Thyroid gland (tissue), 4 donors: ENCODE data around the gene ATG9A. TPM values are rescaled to one million over a fixed set of nuclear protein-coding genes. Genes with fewer than 3 reads are reported as not detected.
A peak's percentile ranks its signal among the peaks of the same experiment; 100 is the strongest.

Source experiments
- DNase-seq, 2 donors: peaks; one replicate each; pipeline ENCODE4 v3.0.0-alpha.2; 2019
- H3K27ac ChIP-seq, 3 donors: fragments of 200-600 bp; sonication (generic); 1 replicate in 2 of 3; 2 replicates in 1 of 3; pipeline ENCODE4 v1.5.1; 2016 to 2019; ENCODE audit warnings: mild to moderate bottlenecking in 1 of 3, moderate library complexity in 1 of 3
- H3K27me3 ChIP-seq: fragments of 200-600 bp; sonication (generic); one replicate; pipeline ENCODE4 v1.5.1; 2019
- H3K36me3 ChIP-seq, 2 donors: fragments of 200-600 bp; sonication (generic); one replicate each; pipeline ENCODE4 v1.5.1; 2016 to 2019
- H3K4me1 ChIP-seq, 2 donors: fragments of 200-600 bp; sonication (generic); one replicate each; pipeline ENCODE4 v1.5.1; 2017 to 2019
- H3K4me3 ChIP-seq, 3 donors: fragments of 200-600 bp; sonication (generic); replicated peaks in 1 of 3; 1 replicate in 2 of 3; 2 replicates in 1 of 3; pipeline ENCODE4 v1.5.1; 2016; ENCODE audit warnings: mild to moderate bottlenecking in 1 of 3
- H3K9me3 ChIP-seq: fragments of 200-600 bp; sonication (generic); one replicate; pipeline ENCODE4 v1.5.1; 2017
- POLR2A ChIP-seq, 2 donors: fragments of 450-650 bp; IDR thresholded peaks; one replicate each; pipeline ENCODE4 v1.6.1; 2017; ENCODE audit warnings: antibody characterized with exemption in 2 of 2, mild to moderate bottlenecking in 2 of 2, moderate library complexity in 1 of 2
- WGBS, 2 donors: methylation state at CpG; one replicate each; pipeline ENCODE4 v1.1.5; 2017; 5-methylcytosine and 5-hydroxymethylcytosine counted together
- intact Hi-C: fragments of 100-400 bp; cut with DNase I; formaldehyde crosslinking; loops from one replicate; pipeline ENCODE4 v1.15.1; 2023
- total RNA-seq, 4 donors: library from RNA; depleted of rRNA; stranded (reverse); fragments of >200 nt; gene quantifications; one replicate each; pipeline ENCODE4 v1.2.3, GENCODE V29; 2016
- TF ChIP-seq, protein P1 (sequence below), 6 experiments: fragments of 200-600 bp in 3 of 6; fragments of 450-650 bp in 3 of 6; sonication (generic) in 3 of 6; IDR thresholded peaks; one replicate each; pipeline ENCODE4 v1.5.1; 2016 to 2019; ENCODE audit warnings: antibody characterized with exemption in 6 of 6, mild to moderate bottlenecking in 2 of 6, inconsistent platforms in 1 of 6, moderate library complexity in 1 of 6

The ATG9A gene
- total RNA-seq, 4 donors from 2014 or later = 48.8 to 59.3 (median 54.6) TPM

GRCh38 chr2:219273937-219274336, 44.5 kb upstream of the ATG9A start:
- Histone ChIP-seq H3K4me3 (no peak overlapping the region), H3K36me3 (no peaks in the 10 kb centered on the region), H3K27me3 (no peaks in the 10 kb centered on the region), H3K27ac (peak overlapping the region in 1 of 3 donors; percentile 26), H3K9me3 (no peaks in the 10 kb centered on the region), H3K4me1 (peaks cover 12 to 35% of the 10 kb centered on the region in 2 donors)
- WGBS, 2 donors = 62 to 88% methylated on average over 3 of the region's 3 CpGs
- no peak for DNase-seq
- TF ChIP-seq, protein P1, sequence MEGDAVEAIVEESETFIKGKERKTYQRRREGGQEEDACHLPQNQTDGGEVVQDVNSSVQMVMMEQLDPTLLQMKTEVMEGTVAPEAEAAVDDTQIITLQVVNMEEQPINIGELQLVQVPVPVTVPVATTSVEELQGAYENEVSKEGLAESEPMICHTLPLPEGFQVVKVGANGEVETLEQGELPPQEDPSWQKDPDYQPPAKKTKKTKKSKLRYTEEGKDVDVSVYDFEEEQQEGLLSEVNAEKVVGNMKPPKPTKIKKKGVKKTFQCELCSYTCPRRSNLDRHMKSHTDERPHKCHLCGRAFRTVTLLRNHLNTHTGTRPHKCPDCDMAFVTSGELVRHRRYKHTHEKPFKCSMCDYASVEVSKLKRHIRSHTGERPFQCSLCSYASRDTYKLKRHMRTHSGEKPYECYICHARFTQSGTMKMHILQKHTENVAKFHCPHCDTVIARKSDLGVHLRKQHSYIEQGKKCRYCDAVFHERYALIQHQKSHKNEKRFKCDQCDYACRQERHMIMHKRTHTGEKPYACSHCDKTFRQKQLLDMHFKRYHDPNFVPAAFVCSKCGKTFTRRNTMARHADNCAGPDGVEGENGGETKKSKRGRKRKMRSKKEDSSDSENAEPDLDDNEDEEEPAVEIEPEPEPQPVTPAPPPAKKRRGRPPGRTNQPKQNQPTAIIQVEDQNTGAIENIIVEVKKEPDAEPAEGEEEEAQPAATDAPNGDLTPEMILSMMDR (IDR thresholded peaks at IDR 0.05) = no peak
- no peak for TF ChIP-seq POLR2A (IDR thresholded peaks at IDR 0.05)
- intact Hi-C loops = no loop called here

DNA sequence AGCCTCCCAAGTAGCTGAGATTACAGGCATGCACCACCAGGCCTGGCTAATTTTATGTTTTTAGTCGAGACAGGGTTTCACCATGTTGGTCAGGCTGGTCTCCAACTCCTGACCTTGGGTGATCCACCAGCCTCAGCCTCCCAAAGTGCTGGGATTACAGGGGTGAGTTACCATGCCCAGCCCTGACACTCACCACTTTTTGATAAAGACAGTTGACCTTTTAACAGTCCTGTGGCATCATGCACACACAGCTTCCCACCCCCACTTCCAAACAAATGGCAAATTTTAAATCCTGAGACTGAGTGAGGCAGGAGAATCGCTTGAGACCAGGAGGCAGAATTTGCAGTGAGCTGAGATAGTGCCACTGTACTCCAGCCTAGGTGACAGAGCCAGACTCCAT, 43.6 kb upstream of the ATG9A start:
- intact Hi-C loops = no loop called here

GRCh38 chr2:219272356-219272755, 42.9 kb upstream of the ATG9A start:
- Histone ChIP-seq H3K27me3 (no peaks in the 10 kb centered on the region), H3K27ac (no peak overlapping the region), H3K9me3 (no peaks in the 10 kb centered on the region), H3K36me3 (no peaks in the 10 kb centered on the region), H3K4me3 (no peak overlapping the region), H3K4me1 (peaks cover 0 to 19% of the 10 kb centered on the region in 2 donors)
- 78 to 81% methylated on average over 4 of the region's 4 CpGs for WGBS, 2 donors
- DNase-seq = no peak
- no peak for TF ChIP-seq POLR2A (IDR thresholded peaks at IDR 0.05)
- TF ChIP-seq, protein P1 (IDR thresholded peaks at IDR 0.05) = no peak
- intact Hi-C loops = no loop called here

More for the DNA sequence above, 43.6 kb upstream of the ATG9A start:
- H3K9me3 ChIP-seq = no peaks in the 10 kb centered on the region
- H3K36me3 ChIP-seq = no peaks in the 10 kb centered on the region
- no peak overlapping the region for H3K27ac ChIP-seq
- 72 to 84% methylated on average over 2 of the region's 2 CpGs for WGBS, 2 donors
- peaks cover 2 to 26% of the 10 kb centered on the region in 2 donors for H3K4me1 ChIP-seq
- no peaks in the 10 kb centered on the region for H3K27me3 ChIP-seq
- DNase-seq = no peak
- H3K4me3 ChIP-seq = no peak overlapping the region
- TF ChIP-seq POLR2A (IDR thresholded peaks at IDR 0.05) = no peak
- TF ChIP-seq, protein P1 (IDR thresholded peaks at IDR 0.05) = no peak

GRCh38 chr2:219271021-219271420, 41.6 kb upstream of the ATG9A start:
- Histone ChIP-seq H3K9me3 (no peaks in the 10 kb centered on the region), H3K4me3 (no peak overlapping the region), H3K36me3 (no peaks in the 10 kb centered on the region), H3K4me1 (peaks cover 0 to 19% of the 10 kb centered on the region in 2 donors), H3K27ac (no peak overlapping the region), H3K27me3 (no peaks in the 10 kb centered on the region)
- 70 to 77% methylated on average over 2 of the region's 2 CpGs for WGBS, 2 donors
- intact Hi-C loops = no loop called here
- TF ChIP-seq, protein P1 (IDR thresholded peaks at IDR 0.05) = no peak
- no peak for TF ChIP-seq POLR2A (IDR thresholded peaks at IDR 0.05)
- DNase-seq = no peak

DNA sequence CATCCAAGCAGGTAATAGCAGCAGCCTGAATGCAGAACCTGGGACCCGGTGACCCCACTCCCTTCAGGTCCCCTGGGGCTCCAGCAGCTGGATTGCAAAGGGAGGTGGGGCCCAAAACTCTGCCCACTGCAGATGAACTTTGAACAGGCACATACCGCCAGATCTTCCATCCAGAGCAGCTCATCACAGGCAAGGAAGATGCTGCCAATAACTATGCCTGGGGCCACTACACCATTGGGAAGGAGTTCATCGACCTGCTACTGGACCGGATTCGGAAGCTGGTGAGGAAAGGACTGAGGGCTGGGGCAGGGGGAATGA, 40.6 kb upstream of the ATG9A start:
- intact Hi-C loops = no loop called here
- Histone ChIP-seq H3K27me3 (no peaks in the 10 kb centered on the region), H3K4me3 (no peak overlapping the region), H3K36me3 (no peaks in the 10 kb centered on the region), H3K9me3 (no peaks in the 10 kb centered on the region), H3K27ac (no peak overlapping the region), H3K4me1 (peaks cover 0 to 19% of the 10 kb centered on the region in 2 donors)
- TF ChIP-seq, protein P1 (IDR thresholded peaks at IDR 0.05) = no peak
- no peak for TF ChIP-seq POLR2A (IDR thresholded peaks at IDR 0.05)
- 90 to 100% methylated on average over 4 to 5 of the region's 5 CpGs for WGBS, 2 donors
- no peak for DNase-seq
